Activated T-helper 17 cell treated with anti-CD3 and anti-CD28 coated beads, Interleukin-2, amount 50 U/mL, for 72 hours (primary cell): ENCODE measurements around the gene DMTF1. TPM values are rescaled to one million over a fixed set of nuclear protein-coding genes. Genes with fewer than 3 reads are reported as not detected.

Experiments used
- ATAC-seq: fragments of 150-1000 bp; cut with Tn5 transposase; replicated peaks from 2 replicates; pipeline ENCODE4 v1.10.0; 2021; ENCODE audit warnings: mild to moderate bottlenecking, moderate library complexity
- H3K27ac Mint-ChIP-seq: one replicate; pipeline ENCODE4 v1.8.0; 2022; ENCODE audit warnings: mixed read lengths
- H3K27me3 Mint-ChIP-seq: one replicate; pipeline ENCODE4 v1.8.0; 2022; ENCODE audit warnings: mixed read lengths
- H3K36me3 Mint-ChIP-seq: one replicate; pipeline ENCODE4 v1.8.0; 2022; ENCODE audit warnings: low read depth, mild to moderate bottlenecking, mixed read lengths
- H3K4me1 Mint-ChIP-seq: one replicate; pipeline ENCODE4 v1.8.0; 2022; ENCODE audit warnings: mixed read lengths
- H3K4me3 Mint-ChIP-seq: one replicate; pipeline ENCODE4 v1.8.0; 2022; ENCODE audit warnings: mild to moderate bottlenecking, mixed read lengths
- H3K9me3 Mint-ChIP-seq: one replicate; pipeline ENCODE4 v1.8.0; 2022; ENCODE audit warnings: mixed read lengths
- total RNA-seq, 2 donors: library from RNA; stranded (reverse); gene quantifications; one replicate each; pipeline ENCODE4 v1.2.3, GENCODE V29; 2022

The DMTF1 gene
- total RNA-seq, 2 donors from 2014 or later: 90.4 to 114 TPM

- Mint-ChIP-seq H3K4me1 (no peaks in the 10 kb centered on the region), H3K4me3 (no peak overlapping the region), H3K27ac (no peak overlapping the region), H3K36me3 (no peaks in the 10 kb centered on the region), H3K9me3 (no peaks in the 10 kb centered on the region), H3K27me3 (peaks cover 3% of the 10 kb centered on the region)
- no peak for ATAC-seq
Observed at GRCh38 chr7:87128861-87129267, 23.4 kb upstream of the DMTF1 start.

- Mint-ChIP-seq H3K27me3 (peaks cover 3% of the 10 kb centered on the region), H3K4me3 (no peak overlapping the region), H3K9me3 (no peaks in the 10 kb centered on the region), H3K27ac (no peak overlapping the region), H3K36me3 (no peaks in the 10 kb centered on the region), H3K4me1 (no peaks in the 10 kb centered on the region)
- ATAC-seq: no peak
Observed at GRCh38 chr7:87129332-87129731, 22.9 kb upstream of the DMTF1 start.

GRCh38 chr7:87129848-87130247 is 22.4 kb upstream of the DMTF1 start:
- Mint-ChIP-seq H3K9me3 (no peaks in the 10 kb centered on the region), H3K27ac (no peak overlapping the region), H3K36me3 (no peaks in the 10 kb centered on the region), H3K4me1 (no peaks in the 10 kb centered on the region), H3K4me3 (no peak overlapping the region), H3K27me3 (peaks cover 3% of the 10 kb centered on the region)
- peak; percentile 29 for ATAC-seq

- Mint-ChIP-seq H3K27ac (no peak overlapping the region), H3K27me3 (peaks cover 10% of the 10 kb centered on the region), H3K36me3 (no peaks in the 10 kb centered on the region), H3K4me3 (no peak overlapping the region), H3K4me1 (no peaks in the 10 kb centered on the region), H3K9me3 (peaks cover 3% of the 10 kb centered on the region)
- no peak for ATAC-seq
Observed at GRCh38 chr7:87131771-87132170, 20.5 kb upstream of the DMTF1 start.

- no peak overlapping the region for H3K4me3 Mint-ChIP-seq
- no peaks in the 10 kb centered on the region for H3K4me1 Mint-ChIP-seq
- peaks cover 25% of the 10 kb centered on the region for H3K27me3 Mint-ChIP-seq
- H3K36me3 Mint-ChIP-seq: no peaks in the 10 kb centered on the region
- H3K27ac Mint-ChIP-seq: no peak overlapping the region
- H3K9me3 Mint-ChIP-seq: peaks cover 3% of the 10 kb centered on the region
- no peak for ATAC-seq
Observed at GRCh38 chr7:87137271-87137670, 15.0 kb upstream of the DMTF1 start.

- no peak overlapping the region for H3K27ac Mint-ChIP-seq
- H3K4me1 Mint-ChIP-seq: peaks cover 3% of the 10 kb centered on the region
- no peak for ATAC-seq
Observed at GRCh38 chr7:87139514-87139913, 12.7 kb upstream of the DMTF1 start.

GRCh38 chr7:87140271-87140748 is 11.9 kb upstream of the DMTF1 start:
- H3K4me1 Mint-ChIP-seq: peaks cover 4% of the 10 kb centered on the region
- no peak overlapping the region for H3K4me3 Mint-ChIP-seq
- H3K36me3 Mint-ChIP-seq: no peaks in the 10 kb centered on the region
- H3K27ac Mint-ChIP-seq: no peak overlapping the region
- H3K9me3 Mint-ChIP-seq: peaks cover 3% of the 10 kb centered on the region
- peaks cover 22% of the 10 kb centered on the region for H3K27me3 Mint-ChIP-seq
- no peak for ATAC-seq

More at GRCh38 chr7:87139514-87139913, 12.7 kb upstream of the DMTF1 start:
- Mint-ChIP-seq H3K4me3 (no peak overlapping the region), H3K27me3 (peaks cover 22% of the 10 kb centered on the region), H3K36me3 (no peaks in the 10 kb centered on the region), H3K9me3 (peaks cover 3% of the 10 kb centered on the region)

GRCh38 chr7:87144173-87144657 is 8.0 kb upstream of the DMTF1 start:
- no peaks in the 10 kb centered on the region for H3K36me3 Mint-ChIP-seq
- peak; percentile 93 for ATAC-seq
- no peak overlapping the region for H3K4me3 Mint-ChIP-seq
- H3K4me1 Mint-ChIP-seq: peaks cover 4% of the 10 kb centered on the region
- H3K27ac Mint-ChIP-seq: peak overlapping the region; percentile 18
- H3K9me3 Mint-ChIP-seq: no peaks in the 10 kb centered on the region
- H3K27me3 Mint-ChIP-seq: peaks cover 3% of the 10 kb centered on the region

- Mint-ChIP-seq H3K27me3 (no peaks in the 10 kb centered on the region), H3K27ac (no peak overlapping the region), H3K36me3 (peaks cover 2% of the 10 kb centered on the region), H3K4me3 (no peak overlapping the region), H3K4me1 (peaks cover 4% of the 10 kb centered on the region), H3K9me3 (no peaks in the 10 kb centered on the region)
- ATAC-seq: no peak
Observed at GRCh38 chr7:87146740-87147386, 5.4 kb upstream of the DMTF1 start.

GRCh38 chr7:87147500-87147899 is 4.8 kb upstream of the DMTF1 start:
- Mint-ChIP-seq H3K27ac (peak overlapping the region; percentile 41), H3K4me3 (no peak overlapping the region), H3K4me1 (peaks cover 4% of the 10 kb centered on the region), H3K36me3 (peaks cover 5% of the 10 kb centered on the region), H3K27me3 (no peaks in the 10 kb centered on the region), H3K9me3 (no peaks in the 10 kb centered on the region)
- ATAC-seq: no peak

- Mint-ChIP-seq H3K27ac (no peak overlapping the region), H3K36me3 (peaks cover 10% of the 10 kb centered on the region), H3K4me3 (no peak overlapping the region), H3K9me3 (no peaks in the 10 kb centered on the region), H3K27me3 (no peaks in the 10 kb centered on the region), H3K4me1 (peaks cover 4% of the 10 kb centered on the region)
- no peak for ATAC-seq
Observed at GRCh38 chr7:87148332-87148955, 3.8 kb upstream of the DMTF1 start.

- ATAC-seq: no peak
- peaks cover 38% of the 10 kb centered on the region for H3K36me3 Mint-ChIP-seq
- peaks cover 16% of the 10 kb centered on the region for H3K4me1 Mint-ChIP-seq
- peak overlapping the region; percentile 93 for H3K4me3 Mint-ChIP-seq
- no peaks in the 10 kb centered on the region for H3K27me3 Mint-ChIP-seq
- H3K27ac Mint-ChIP-seq: peak overlapping the region; percentile 94
- H3K9me3 Mint-ChIP-seq: no peaks in the 10 kb centered on the region
Observed at GRCh38 chr7:87151002-87151728, 1.1 kb upstream of the DMTF1 start.

- Mint-ChIP-seq H3K4me3 (peak overlapping the region; percentile 93), H3K27me3 (no peaks in the 10 kb centered on the region), H3K4me1 (peaks cover 21% of the 10 kb centered on the region), H3K36me3 (peaks cover 43% of the 10 kb centered on the region), H3K27ac (peak overlapping the region; percentile 94), H3K9me3 (no peaks in the 10 kb centered on the region)
- ATAC-seq: peak; percentile 53
Observed at GRCh38 chr7:87151729-87152111, 533 bp upstream of the DMTF1 start.

GRCh38 chr7:87152897-87153641 is 816 bp downstream of the DMTF1 start:
- ATAC-seq: peak; percentile 46
- H3K36me3 Mint-ChIP-seq: peaks cover 55% of the 10 kb centered on the region

More at GRCh38 chr7:87152897-87153641, 816 bp downstream of the DMTF1 start:
- Mint-ChIP-seq H3K4me1 (peaks cover 27% of the 10 kb centered on the region), H3K27me3 (no peaks in the 10 kb centered on the region), H3K4me3 (peak overlapping the region; percentile 93), H3K27ac (peak overlapping the region; percentile 94), H3K9me3 (no peaks in the 10 kb centered on the region)
